Measurements from ENCODE around the gene ATXN7.

ATXN7 gene

GRCh38 chr3:63905731-63906620 lies 42.3 kb downstream of the ATXN7 start:
- no peak for DNase-seq (ENCODE audit: low read depth, low spot score)

GRCh38 chr3:63908081-63908736 lies 44.5 kb downstream of the ATXN7 start:
- DNase-seq (ENCODE audit: low read depth, low spot score) = no peak

- DNase-seq (ENCODE audit: low read depth, low spot score) = no peak
These were observed 45.1 kb downstream of the ATXN7 start for GRCh38 chr3:63908776-63909175.

- no peak for DNase-seq (ENCODE audit: low read depth, low spot score)
These were observed 45.8 kb downstream of the ATXN7 start for GRCh38 chr3:63909431-63909830.

- DNase-seq (ENCODE audit: low read depth, low spot score) = no peak
These were observed 46.3 kb downstream of the ATXN7 start for GRCh38 chr3:63910001-63910400.

- DNase-seq (ENCODE audit: low read depth, low spot score) = no peak
These were observed 47.2 kb downstream of the ATXN7 start for GRCh38 chr3:63910891-63911290.

GRCh38 chr3:63911509-63911872 lies 47.8 kb downstream of the ATXN7 start:
- DNase-seq (ENCODE audit: low read depth, low spot score) = no peak

- DNase-seq (ENCODE audit: low read depth, low spot score) = peak; percentile 65
These were observed 48.5 kb downstream of the ATXN7 start, which contains the start of gene SCAANT1 for GRCh38 chr3:63911873-63912767. Gene SCAANT1 (minus strand): TSS chr3:63912383.

GRCh38 chr3:63912768-63913588 lies 49.3 kb downstream of the ATXN7 start:
- DNase-seq (ENCODE audit: low read depth, low spot score) = no peak

- no peak for DNase-seq (ENCODE audit: low read depth, low spot score)
These were observed 50.6 kb downstream of the ATXN7 start for GRCh38 chr3:63914312-63914711.

- DNase-seq (ENCODE audit: low read depth, low spot score) = no peak
These were observed 54.7 kb downstream of the ATXN7 start for GRCh38 chr3:63918321-63918720.

- no peak for DNase-seq (ENCODE audit: low read depth, low spot score)
These were observed 56.3 kb downstream of the ATXN7 start for GRCh38 chr3:63920001-63920400.

- DNase-seq (ENCODE audit: low read depth, low spot score) = no peak
These were observed 58.2 kb downstream of the ATXN7 start for GRCh38 chr3:63921741-63922482.

- DNase-seq (ENCODE audit: low read depth, low spot score) = no peak
These were observed 59.0 kb downstream of the ATXN7 start for GRCh38 chr3:63922491-63923199.

GRCh38 chr3:63926309-63926708 lies 62.6 kb downstream of the ATXN7 start:
- DNase-seq (ENCODE audit: low read depth, low spot score) = no peak

- DNase-seq (ENCODE audit: low read depth, low spot score) = no peak
These were observed 64.0 kb downstream of the ATXN7 start for GRCh38 chr3:63927422-63928280.

- DNase-seq (ENCODE audit: low read depth, low spot score) = no peak
These were observed 67.6 kb downstream of the ATXN7 start for GRCh38 chr3:63931290-63931689.

- no peak for DNase-seq (ENCODE audit: low read depth, low spot score)
These were observed 69.0 kb downstream of the ATXN7 start for GRCh38 chr3:63932509-63933212.
